UCSD-AML1 (cell line): ENCODE results near the gene ILKAP.

Experiments used
- DNase-seq: peaks from one replicate; lab custom pipeline; 2025; ENCODE audit not compliant: unreplicated experiment; lab: John Stamatoyannopoulos, UW

ILKAP gene

GRCh38 chr2:238138331-238139195 lies 64.9 kb downstream of the ILKAP start, which contains the start of gene KLHL30:
Gene KLHL30 (plus strand): TSS chr2:238138668. CDS start chr2:238140755, 2,087 bp downstream.
- DNase-seq = no peak

DNA sequence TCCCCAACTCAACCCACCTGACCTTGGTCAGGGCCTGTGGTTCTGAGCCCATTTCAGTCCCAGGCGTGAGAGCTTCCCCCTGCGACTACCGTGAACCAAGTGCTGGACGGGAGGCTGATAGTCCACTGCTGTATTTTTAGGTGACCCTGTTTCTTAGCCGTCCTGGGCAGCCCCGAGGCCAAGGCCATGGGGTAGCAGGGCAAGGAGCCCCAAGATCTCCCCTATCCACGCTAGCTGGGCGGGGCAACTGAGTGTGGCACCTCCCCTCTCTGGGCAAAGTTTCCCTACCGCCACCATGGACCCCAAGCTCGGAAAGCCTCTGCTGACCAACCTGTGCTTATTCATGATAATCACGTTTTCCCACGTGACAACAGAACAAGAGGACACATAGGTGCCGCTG lies 65.6 kb downstream of the ILKAP start:
- DNase-seq = no peak

DNA sequence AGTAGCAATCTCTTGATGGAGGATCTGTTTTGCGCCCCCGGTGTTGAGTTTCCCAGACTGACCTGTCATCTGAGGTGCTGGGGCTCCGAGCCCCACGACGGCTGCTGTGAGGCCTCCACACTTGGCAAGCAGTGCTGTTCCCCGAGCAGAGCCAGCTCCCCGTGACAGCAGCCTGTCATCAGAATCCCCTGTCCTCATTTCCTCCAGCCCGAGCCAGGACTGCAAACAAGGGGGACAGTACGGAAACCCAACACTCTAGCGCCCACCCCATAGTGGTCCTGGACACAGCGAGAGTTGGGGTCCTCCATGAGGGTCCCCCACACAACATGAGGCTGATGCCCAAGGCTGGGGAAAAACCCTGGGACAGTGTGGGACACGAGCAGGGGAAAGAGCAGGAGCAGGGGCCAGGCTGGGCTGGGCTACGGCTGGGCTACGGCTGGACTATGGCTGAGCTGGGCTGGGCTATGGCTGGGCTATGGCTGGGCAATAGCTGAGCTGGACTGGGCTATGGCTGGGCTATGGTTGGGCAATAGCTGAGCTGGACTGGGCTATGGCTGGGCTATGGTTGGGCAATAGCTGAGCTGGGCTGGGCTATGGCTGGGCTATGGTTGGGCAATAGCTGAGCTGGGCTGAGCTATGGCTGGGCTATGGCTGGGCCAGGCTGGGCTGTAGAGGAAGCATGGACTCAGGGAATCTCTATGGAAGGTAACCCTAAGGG lies 66.5 kb downstream of the ILKAP start:
- no peak for DNase-seq

DNA sequence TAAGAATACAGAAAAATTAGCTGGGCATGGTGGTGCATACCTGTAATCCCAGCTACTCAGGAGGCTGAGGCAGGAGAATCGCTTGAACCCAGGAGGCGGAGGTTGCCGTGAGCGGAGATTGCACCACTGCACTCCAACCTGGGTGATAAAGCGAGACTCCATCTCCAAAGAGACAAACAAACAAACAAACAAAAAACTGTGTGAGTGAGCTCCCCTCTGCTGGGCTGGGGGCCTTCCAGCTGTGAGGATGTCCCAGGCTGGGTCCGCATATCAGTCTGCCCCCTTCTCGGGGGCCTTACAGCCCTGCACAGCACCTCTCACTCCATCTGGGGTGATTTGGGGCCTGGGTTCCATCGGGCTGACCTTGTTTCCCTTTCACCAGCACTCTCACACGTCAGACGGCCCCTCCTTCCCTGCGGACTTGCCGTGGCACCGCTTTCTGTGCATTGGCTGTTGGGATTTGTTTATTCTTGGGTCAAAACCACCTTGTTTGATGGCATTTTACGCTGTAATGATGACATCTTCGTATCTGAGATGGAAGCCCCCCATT lies 67.8 kb downstream of the ILKAP start:
- DNase-seq = no peak

- no peak for DNase-seq
Measured at GRCh38 chr2:238134393-238134785, 69.1 kb downstream of the ILKAP start.

DNA sequence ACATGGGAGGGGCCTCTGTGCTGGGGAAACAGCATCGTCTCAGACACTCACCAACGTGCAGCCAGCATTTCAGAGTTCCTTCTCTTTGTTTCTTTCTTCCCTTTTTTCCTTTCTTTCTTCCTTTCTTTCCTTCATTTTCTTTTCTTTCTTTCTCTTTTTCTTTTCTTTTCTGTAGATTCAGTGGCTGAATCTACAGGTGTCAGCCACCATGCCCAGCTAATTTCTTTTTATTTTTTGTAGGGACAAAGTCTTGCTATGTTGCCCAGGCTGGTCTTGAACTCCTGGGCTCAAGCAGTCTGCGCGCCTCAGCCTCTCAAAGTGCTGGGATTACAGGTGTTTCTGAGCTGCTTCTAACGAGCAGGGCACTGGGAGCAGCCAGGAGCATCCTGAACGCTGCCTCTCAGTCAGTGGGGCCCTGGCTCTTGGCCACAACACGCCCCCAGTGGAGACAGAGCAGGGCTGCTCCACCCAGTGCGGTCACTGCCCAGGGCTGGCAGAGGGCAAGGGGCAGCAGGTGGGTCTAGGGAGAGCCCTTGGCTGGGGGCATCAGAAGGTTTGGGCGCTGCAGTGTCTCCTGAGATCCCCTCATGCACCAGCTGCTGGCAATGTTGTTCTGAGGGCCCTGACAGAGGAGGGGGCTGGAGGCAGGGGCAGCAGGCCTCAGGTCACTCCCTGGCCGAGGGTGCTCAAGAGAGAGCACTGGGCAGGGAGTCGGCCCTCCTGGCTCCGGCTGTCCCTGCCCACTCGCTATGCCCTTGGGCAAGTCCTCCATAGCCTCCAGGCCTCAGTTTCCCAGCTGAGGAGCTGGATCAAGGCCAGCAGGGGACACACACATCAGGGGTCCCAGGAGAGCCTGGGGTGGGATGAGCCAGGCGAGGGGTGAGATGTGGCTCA lies 69.7 kb downstream of the ILKAP start:
- no peak for DNase-seq

- DNase-seq = no peak
Measured at GRCh38 chr2:238132463-238133450, 70.7 kb downstream of the ILKAP start.

DNA sequence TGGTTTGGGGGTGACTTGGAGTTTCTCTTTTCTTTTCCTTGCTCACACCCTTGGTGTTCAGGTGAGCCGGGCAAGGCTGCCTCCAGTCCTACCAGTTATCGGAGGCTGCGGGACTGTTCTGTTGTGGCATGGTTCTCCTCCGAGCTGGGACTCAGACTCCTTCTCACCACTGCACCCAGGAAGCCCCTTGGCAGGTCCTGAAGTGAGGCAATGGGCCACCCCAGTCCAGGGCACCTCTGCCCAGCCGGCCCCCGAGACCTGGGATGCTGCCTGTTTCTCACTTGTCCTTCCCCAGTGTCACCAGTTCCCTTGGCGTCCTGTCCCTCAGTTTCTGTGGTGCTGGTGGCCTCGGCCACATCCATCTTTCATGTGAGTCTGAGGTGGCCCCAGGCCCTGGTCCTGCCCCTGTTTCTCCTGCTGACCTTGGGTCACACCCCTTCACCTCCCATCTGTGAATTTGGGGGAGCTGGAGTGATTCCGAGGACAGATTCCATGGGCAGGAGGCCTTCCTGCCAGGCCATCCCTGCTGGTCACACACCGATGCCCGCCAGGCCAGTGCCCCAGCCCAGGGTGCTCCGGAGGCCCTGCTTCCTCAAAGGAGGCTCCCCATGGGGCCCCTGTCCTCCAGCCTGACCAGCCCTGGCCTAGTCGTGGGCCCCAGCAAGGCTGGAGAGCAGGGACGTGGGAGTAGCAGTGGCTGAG lies 71.6 kb downstream of the ILKAP start:
- DNase-seq = no peak

- DNase-seq = no peak
Measured at GRCh38 chr2:238130696-238131628, 72.5 kb downstream of the ILKAP start.

- DNase-seq = no peak
Measured at GRCh38 chr2:238130111-238130695, 73.3 kb downstream of the ILKAP start.

DNA sequence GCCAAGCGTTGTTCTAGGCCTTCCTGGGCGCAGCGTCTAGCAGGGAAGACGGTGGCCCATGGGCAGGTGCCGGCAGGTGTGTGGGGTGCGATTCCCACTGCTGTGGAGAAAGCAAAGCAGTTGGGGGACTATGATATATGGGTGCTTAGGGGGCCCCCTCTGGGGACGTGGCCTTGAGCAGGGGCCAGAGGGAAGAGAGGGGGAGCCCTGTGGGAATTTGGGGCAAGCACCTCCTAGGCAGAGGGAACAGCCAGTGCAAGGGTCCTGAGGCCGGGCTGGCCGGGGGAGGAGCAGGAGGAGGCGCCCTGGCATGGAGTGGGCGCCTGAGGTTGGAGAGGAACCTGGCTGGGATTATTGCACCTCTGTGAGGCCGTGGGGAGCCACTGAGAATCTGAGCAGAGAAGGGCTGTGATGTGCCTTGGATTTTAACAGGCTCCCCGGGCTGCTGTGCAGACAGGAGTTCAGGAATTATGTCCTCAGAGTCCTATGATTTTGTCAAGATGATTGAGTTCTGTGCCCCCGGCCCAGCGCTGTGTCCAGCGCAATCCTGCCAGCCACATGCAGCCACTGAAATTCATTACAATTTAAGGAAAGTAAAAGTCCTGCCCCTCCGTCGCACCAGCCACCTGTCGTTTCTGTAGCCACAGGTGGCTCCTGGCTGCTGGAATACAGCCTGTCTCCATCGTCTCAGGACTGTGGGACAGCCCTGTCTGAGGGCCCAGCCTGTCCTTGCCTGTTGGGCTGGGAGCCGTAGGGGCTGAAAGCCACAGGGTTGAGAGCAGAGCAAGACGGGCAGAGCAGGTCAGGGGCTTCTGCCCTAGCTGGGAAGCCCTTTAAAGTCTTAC lies 74.1 kb downstream of the ILKAP start:
- DNase-seq = no peak

DNA sequence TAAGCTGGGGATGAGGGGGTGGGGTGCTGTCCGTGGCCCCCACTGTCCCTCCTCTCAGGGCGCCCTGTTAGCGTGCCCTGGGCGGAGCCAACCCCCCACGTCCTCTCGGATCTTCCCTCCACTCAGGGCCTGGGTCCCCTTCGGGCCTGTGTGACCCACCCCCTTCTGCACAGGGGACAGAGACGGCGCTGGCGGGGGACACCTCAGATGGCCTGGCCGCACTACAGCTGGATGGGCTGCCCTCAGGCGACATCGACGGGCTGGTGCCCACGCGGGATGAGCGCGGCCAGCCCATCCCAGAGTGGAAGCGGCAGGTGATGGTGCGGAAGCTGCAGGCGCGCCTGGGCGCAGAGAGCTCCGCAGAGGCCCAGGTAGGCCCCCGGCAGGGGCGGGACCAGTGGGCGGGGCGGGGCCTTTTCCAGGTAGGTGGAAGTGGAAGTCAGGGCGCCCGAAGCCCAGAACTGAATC lies 74.9 kb downstream of the ILKAP start:
- DNase-seq = no peak

DNA sequence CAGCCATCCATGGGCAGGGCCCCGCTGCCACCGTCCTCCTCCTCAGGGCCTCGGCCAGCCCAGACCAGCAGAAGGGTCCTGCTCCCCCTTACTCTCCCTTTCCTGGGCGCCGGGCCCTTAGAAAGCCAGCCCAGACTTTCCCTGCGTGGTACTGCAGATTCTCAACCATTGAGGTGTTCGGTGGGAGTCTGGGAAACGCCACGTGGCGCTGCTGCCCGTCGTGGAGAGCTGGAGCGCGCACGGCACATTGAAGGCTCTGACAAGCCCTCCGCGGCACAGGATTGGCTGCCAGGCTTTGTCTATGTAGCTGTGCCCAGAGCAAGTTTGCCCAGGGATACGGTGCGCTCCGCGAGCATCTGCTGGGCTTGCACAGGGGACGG lies 75.4 kb downstream of the ILKAP start:
- no peak for DNase-seq

DNA sequence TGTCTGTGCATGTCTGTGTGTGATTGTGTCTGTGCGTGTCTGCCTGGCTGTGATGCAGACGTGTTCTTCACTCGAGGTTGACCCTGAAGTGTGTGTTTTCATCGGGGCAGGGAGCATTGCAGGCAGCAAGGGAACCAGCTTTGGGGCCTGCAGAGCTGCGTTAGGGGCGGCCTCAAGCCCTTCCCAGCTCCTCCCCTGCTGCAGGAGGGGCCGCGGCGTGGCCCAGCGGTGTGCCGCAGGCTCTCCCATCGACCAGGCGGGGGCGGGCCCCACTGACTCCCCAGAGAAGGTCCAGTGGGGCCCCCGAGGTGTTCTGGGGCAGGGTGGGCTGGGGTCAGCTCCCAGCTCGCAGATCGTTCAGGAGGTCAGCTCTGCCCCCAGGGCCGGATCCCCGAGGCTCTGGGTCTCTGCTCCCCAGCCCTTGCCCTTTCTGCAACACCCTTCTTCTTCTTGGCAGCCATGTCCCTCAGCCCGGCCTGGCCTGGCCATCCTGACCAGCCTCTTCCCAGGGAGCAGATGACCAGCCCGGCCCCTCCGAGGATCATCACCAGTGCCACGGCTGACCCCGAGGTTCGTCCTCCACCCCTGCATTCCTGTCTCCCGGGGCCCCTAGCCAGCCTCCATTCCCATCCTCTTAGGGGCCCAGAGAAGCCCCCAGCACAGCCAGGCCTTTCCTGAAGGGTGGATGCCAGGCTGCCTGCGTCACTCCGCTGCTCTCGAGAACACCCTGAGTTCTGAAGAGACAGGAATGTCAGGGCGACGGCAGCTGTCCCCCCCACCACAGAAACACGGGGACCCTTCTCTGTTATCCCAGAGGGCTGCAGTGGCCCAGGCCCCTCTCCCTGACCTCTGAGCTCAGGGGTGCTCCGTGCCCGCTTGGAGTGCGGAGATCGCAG lies 76.1 kb downstream of the ILKAP start:
- DNase-seq = no peak

- no peak for DNase-seq
Measured at GRCh38 chr2:238126775-238127164, 76.7 kb downstream of the ILKAP start.

GRCh38 chr2:238126338-238126737 lies 77.2 kb downstream of the ILKAP start:
- no peak for DNase-seq
